Measurements from ENCODE around the gene RPS14.
A peak's percentile ranks its signal among the peaks of the same experiment; 100 is the strongest.

Gene RPS14

GRCh38 chr5:150412319-150413175 lies 37.0 kb downstream of the RPS14 start, which contains the start of gene CD74:
TSS of gene CD74 (minus strand) at chr5:150412910. CDS start at chr5:150412749, 161 bp downstream.
- DNase-seq, result peak; percentile 98

- peak; percentile 81 for DNase-seq
These were observed 38.1 kb downstream of the RPS14 start for GRCh38 chr5:150411245-150411979.

- DNase-seq, result peak; percentile 77
These were observed 38.9 kb downstream of the RPS14 start for GRCh38 chr5:150410524-150411244.

GRCh38 chr5:150409638-150410523 lies 39.7 kb downstream of the RPS14 start:
- DNase-seq, result peak; percentile 73

- no peak for DNase-seq
These were observed 41.2 kb downstream of the RPS14 start for GRCh38 chr5:150408231-150408943.

- no peak for DNase-seq
These were observed 42.3 kb downstream of the RPS14 start for GRCh38 chr5:150407096-150407720.

GRCh38 chr5:150406723-150407095 lies 42.8 kb downstream of the RPS14 start:
- no peak for DNase-seq

GRCh38 chr5:150406103-150406722 lies 43.3 kb downstream of the RPS14 start:
- DNase-seq, result no peak

GRCh38 chr5:150404941-150405816 lies 44.4 kb downstream of the RPS14 start:
- no peak for DNase-seq

- no peak for DNase-seq
These were observed 45.0 kb downstream of the RPS14 start for GRCh38 chr5:150404535-150404934.

- DNase-seq, result no peak
These were observed 45.4 kb downstream of the RPS14 start for GRCh38 chr5:150404121-150404520.

GRCh38 chr5:150402901-150403342 lies 46.6 kb downstream of the RPS14 start:
- DNase-seq, result no peak

- DNase-seq, result no peak
These were observed 47.2 kb downstream of the RPS14 start for GRCh38 chr5:150402229-150402773.

- no peak for DNase-seq
These were observed 47.9 kb downstream of the RPS14 start for GRCh38 chr5:150401376-150402228.

GRCh38 chr5:150401076-150401375 lies 48.5 kb downstream of the RPS14 start:
- no peak for DNase-seq

GRCh38 chr5:150400316-150401075 lies 49.0 kb downstream of the RPS14 start:
- peak; percentile 52 for DNase-seq

- DNase-seq, result peak; percentile 73
These were observed 49.9 kb downstream of the RPS14 start for GRCh38 chr5:150399524-150400211.
